GM12878 (cell line): ENCODE data around the gene GPR152.

ENCODE experiments used
- CEBPB ChIP-seq, 2 experiments: fragments of 150-350 bp in 1 of 2; IDR thresholded peaks; 2 replicates each; pipeline ENCODE4 v1.6.1; 2012 to 2014; ENCODE audit warnings: low read depth in 2 of 2, low read length in 2 of 2, borderline replicate concordance in 1 of 2, inconsistent platforms in 1 of 2
- CTCF ChIP-seq, 3 experiments: IDR thresholded peaks in 2 of 3; conservative IDR thresholded peaks in 1 of 3; 2 replicates each; pipeline ENCODE4 v1.5.1; 2011; ENCODE audit warnings: low read depth in 3 of 3, low read length in 3 of 3, mild to moderate bottlenecking in 3 of 3, control low read depth in 2 of 3, moderate library complexity in 2 of 3, inconsistent platforms in 1 of 3, mixed read lengths in 1 of 3; ENCODE audit not compliant: control insufficient read depth in 2 of 3, insufficient read depth in 1 of 3; ENCODE audit errors: extremely low read depth in 1 of 3
- E2F4 ChIP-seq: IDR thresholded peaks from 2 replicates; pipeline ENCODE4 v1.6.1; 2012; ENCODE audit warnings: low read depth, low read length, improper control_type of control experiment
- ELK1 ChIP-seq: IDR thresholded peaks from 2 replicates; pipeline ENCODE4 v1.6.1; 2012; ENCODE audit warnings: low read depth, low read length, improper control_type of control experiment
- JUND ChIP-seq: IDR thresholded peaks from 2 replicates; pipeline ENCODE4 v1.6.1; 2012; ENCODE audit warnings: low read depth, mild to moderate bottlenecking, low read length, improper control_type of control experiment, moderate library complexity
- NFIC ChIP-seq: IDR thresholded peaks from 2 replicates; pipeline ENCODE4 v1.6.1; 2012; ENCODE audit warnings: low read depth, mild to moderate bottlenecking, inconsistent platforms, low read length, moderate library complexity
- RAD21 ChIP-seq: IDR thresholded peaks from 2 replicates; pipeline ENCODE4 v1.6.1; 2011; ENCODE audit warnings: mild to moderate bottlenecking, low read depth, low read length, moderate library complexity; ENCODE audit not compliant: insufficient read depth
- RBBP5 ChIP-seq: fragments of 200-600 bp; sonication (generic); conservative IDR thresholded peaks from 2 replicates; pipeline ENCODE4 v1.6.1; 2016
- TAF1 ChIP-seq: IDR thresholded peaks from 2 replicates; pipeline ENCODE4 v1.6.1; 2011; ENCODE audit warnings: mild to moderate bottlenecking, low read depth, low read length, borderline replicate concordance

- TF ChIP-seq JUND (no peak), E2F4 (no peak), CEBPB (IDR thresholded peaks at IDR 0.05; ENCODE audit: borderline replicate concordance in 1 of 2, low read depth in 2 of 2, low read length in 2 of 2) (no peak), ELK1 (no peak), CTCF (IDR thresholded peaks at IDR 0.05 in 2 of 3, conservative IDR thresholded peaks at IDR 0.05 in 1 of 3; ENCODE audit: control insufficient read depth in 2 of 3, extremely low read depth in 1 of 3, insufficient read depth in 1 of 3, low read depth in 3 of 3, low read length in 3 of 3) (no peak), RAD21 (no peak), RBBP5 (no peak), TAF1 (no peak), NFIC (no peak)
These were observed 43.6 kb upstream of the GPR152 start for GRCh38 chr11:67496113-67496512.
